Activated CD4-positive, alpha-beta memory T cell treated with anti-CD3 and anti-CD28 coated beads for 36 hours (primary cell): ENCODE results near the gene DCAF12. TPM values are rescaled to one million over a fixed set of nuclear protein-coding genes. Genes with fewer than 3 reads are reported as not detected.

Source experiments
- CTCF ChIA-PET: fragments of 350-600 bp; sonication (Branson Sonifier 250); formaldehyde crosslinking; loops from one replicate; lab custom pipeline; 2021; ENCODE audit warnings: antibody characterized with exemption, inconsistent platforms; lab: Charles Lee
- POLR2A ChIA-PET: fragments of 350-600 bp; sonication (Branson Sonifier 250); formaldehyde crosslinking; loops from one replicate; lab custom pipeline; 2021; ENCODE audit warnings: antibody characterized with exemption; lab: Charles Lee
- DNase-seq: peaks from one replicate; pipeline ENCODE4 v3.0.0-alpha.2; 2020
- H3K27ac Mint-ChIP-seq: one replicate; pipeline ENCODE4 v1.8.0; 2021; ENCODE audit warnings: mixed read lengths
- H3K27me3 Mint-ChIP-seq: one replicate; pipeline ENCODE4 v1.8.0; 2021; ENCODE audit warnings: mixed read lengths
- H3K36me3 Mint-ChIP-seq: one replicate; pipeline ENCODE4 v1.8.0; 2021; ENCODE audit warnings: mixed read lengths
- H3K4me1 Mint-ChIP-seq: one replicate; pipeline ENCODE4 v1.8.0; 2021; ENCODE audit warnings: low read depth, mixed read lengths
- H3K4me3 Mint-ChIP-seq: one replicate; pipeline ENCODE4 v1.8.0; 2021; ENCODE audit warnings: mild to moderate bottlenecking, mixed read lengths
- H3K9me3 Mint-ChIP-seq: one replicate; pipeline ENCODE4 v1.8.0; 2021; ENCODE audit warnings: mixed read lengths
- intact Hi-C: fragments of 100-400 bp; cut with micrococcal nuclease; formaldehyde crosslinking; loops from one replicate; pipeline ENCODE4 v1.15.1; 2023
- total RNA-seq, 2 experiments: library from RNA; stranded (reverse); gene quantifications; one replicate each; pipeline ENCODE4 v1.2.3, GENCODE V29; 2021

The DCAF12 gene
- 10 to 100 TPM; 32.5 to 35.4 TPM for total RNA-seq

DNA sequence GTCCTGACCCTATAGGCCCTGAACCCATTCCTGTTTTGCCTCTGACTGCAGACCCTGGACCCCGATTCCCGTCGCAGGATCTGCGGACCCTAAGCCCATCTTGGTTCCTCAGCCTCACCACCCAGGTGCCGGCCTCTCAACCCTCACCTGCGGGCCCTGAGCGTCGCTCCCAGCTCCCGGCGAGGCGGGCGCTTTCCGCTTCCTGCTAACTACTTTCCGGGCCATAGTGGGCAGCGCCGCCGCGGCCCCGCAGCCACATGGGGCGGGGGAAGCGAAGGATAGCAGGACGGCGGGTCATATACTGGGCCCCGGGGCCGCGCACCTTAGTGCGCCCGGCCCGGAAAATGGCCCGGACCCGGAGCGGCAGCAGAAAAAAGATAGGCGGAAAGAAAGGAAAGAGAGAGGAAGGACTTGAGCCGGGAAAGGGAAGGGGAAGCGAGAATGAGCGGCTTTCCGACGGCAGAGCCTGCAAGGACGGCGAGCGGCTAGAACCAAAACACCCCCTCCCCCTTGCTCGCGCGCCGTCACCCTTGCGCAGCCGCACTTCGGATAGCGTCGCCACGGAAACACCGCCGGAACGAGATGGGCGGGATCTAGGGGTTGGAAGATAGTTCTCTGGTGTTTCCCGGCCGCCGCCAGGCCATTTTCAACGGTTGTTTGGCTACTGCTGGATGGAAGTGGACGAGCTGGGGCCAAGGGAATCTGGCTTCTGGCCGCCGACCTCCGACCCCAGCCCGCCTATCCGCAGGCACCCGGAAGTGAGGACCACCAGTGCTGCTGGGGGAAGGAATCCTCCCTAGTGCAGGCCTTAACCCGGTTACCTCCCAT is at the start of gene DCAF12:
Gene DCAF12 (minus strand): TSS at position 492 of the 828 bp plus-strand sequence. CDS start 267 bp downstream, at position 225.
- DNase-seq = peak; percentile 94
- Mint-ChIP-seq H3K27ac (peak within 1 kb of the TSS; percentile 94), H3K36me3 (peaks cover 26% of the 10 kb centered on the region), H3K27me3 (no peaks in the 10 kb centered on the region), H3K4me1 (peaks cover 35% of the 10 kb centered on the region), H3K9me3 (no peaks in the 10 kb centered on the region), H3K4me3 (peak within 1 kb of the TSS; percentile 98)
- intact Hi-C loops = loop anchor here (1.0 to 5.0 kb wide), 6 partner anchors 53 to 309 kb away; partner anchors contain the start of genes KIF24, NUDT2, UBAP1 and UBE2R2
- POLR2A ChIA-PET = interaction anchor here (1.1 to 1.3 kb wide), 1 partner anchor 52 kb away, joined by 3 to 5 read pairs; the partner anchor contains the start of gene UBAP1
- CTCF ChIA-PET = interaction anchor here (0.6 to 1.5 kb wide), 4 partner anchors 114 to 347 kb away, joined by 3 read pairs; no protein-coding TSS in a partner anchor

- H3K4me3 Mint-ChIP-seq = no peak overlapping the region
- no peak overlapping the region for H3K27ac Mint-ChIP-seq
- no peak for DNase-seq
- H3K27me3 Mint-ChIP-seq = no peaks in the 10 kb centered on the region
- POLR2A ChIA-PET = no interaction called here
- intact Hi-C loops = no loop called here
- H3K36me3 Mint-ChIP-seq = peaks cover 5% of the 10 kb centered on the region
- peaks cover 15% of the 10 kb centered on the region for H3K4me1 Mint-ChIP-seq
- CTCF ChIA-PET = interaction anchor here (0.6 kb wide), 1 partner anchor 17 kb away, joined by 3 read pairs; no protein-coding TSS in a partner anchor
- no peaks in the 10 kb centered on the region for H3K9me3 Mint-ChIP-seq
Observed at GRCh38 chr9:34176089-34176488, 49.6 kb upstream of the DCAF12 start.

DNA sequence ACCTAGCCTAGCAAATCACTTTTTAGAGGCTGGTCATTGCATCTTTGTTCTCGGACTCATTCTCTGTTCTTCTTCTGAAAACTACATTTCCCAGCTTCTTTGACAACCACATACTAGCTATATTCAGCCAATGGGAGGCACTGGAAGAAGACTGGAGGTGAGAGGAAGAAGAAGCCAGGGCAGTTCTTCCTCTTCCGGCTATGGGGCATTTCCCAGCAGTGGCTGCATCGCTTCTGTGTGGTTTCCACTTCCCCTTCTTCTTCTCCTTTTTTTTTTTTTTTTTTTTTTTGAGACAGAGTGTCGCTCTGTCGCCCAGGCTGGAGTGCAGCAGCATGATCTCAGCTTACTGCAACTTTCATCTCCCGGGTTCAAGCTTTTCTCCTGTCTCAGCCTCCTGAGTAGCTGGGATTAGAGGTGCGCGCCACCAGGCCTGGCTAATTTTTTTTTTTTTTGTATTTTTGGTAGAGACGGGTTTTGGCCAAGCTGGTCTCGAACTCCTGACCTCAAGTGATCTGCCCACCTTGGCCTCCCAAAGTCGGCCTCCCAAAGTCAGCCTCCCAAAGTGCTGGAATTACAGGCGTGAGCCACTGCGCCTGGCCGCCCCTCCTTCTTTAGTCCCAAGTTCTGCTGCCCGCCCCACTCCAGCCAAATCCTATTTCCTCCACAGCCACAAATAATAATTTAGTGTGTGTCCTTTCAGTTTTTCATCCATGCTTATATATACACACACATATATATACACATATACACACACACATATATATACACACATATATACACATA is 45.4 kb upstream of the DCAF12 start:
- H3K36me3 Mint-ChIP-seq = no peaks in the 10 kb centered on the region
- intact Hi-C loops = no loop called here
- POLR2A ChIA-PET = interaction anchor here (0.7 kb wide), 1 partner anchor 120 kb away, joined by 3 read pairs; no protein-coding TSS in a partner anchor
- peak overlapping the region; percentile 51 for H3K27ac Mint-ChIP-seq
- H3K4me3 Mint-ChIP-seq = peak overlapping the region; percentile 26
- H3K4me1 Mint-ChIP-seq = peaks cover 7% of the 10 kb centered on the region
- no peaks in the 10 kb centered on the region for H3K27me3 Mint-ChIP-seq
- CTCF ChIA-PET = no interaction called here
- no peaks in the 10 kb centered on the region for H3K9me3 Mint-ChIP-seq
- peak; percentile 47 for DNase-seq

GRCh38 chr9:34170237-34170991 is 43.9 kb upstream of the DCAF12 start:
- H3K27ac Mint-ChIP-seq = no peak overlapping the region
- intact Hi-C loops = no loop called here

GRCh38 chr9:34169125-34169524 is 42.6 kb upstream of the DCAF12 start:
- Mint-ChIP-seq H3K4me1 (peaks cover 3% of the 10 kb centered on the region), H3K36me3 (no peaks in the 10 kb centered on the region), H3K27me3 (no peaks in the 10 kb centered on the region), H3K27ac (no peak overlapping the region), H3K4me3 (no peak overlapping the region), H3K9me3 (no peaks in the 10 kb centered on the region)
- ChIA-PET CTCF (no interaction called here), POLR2A (no interaction called here)
- intact Hi-C loops = no loop called here
- DNase-seq = no peak

More at GRCh38 chr9:34170237-34170991, 43.9 kb upstream of the DCAF12 start:
- Mint-ChIP-seq H3K27me3 (no peaks in the 10 kb centered on the region), H3K9me3 (no peaks in the 10 kb centered on the region), H3K4me3 (no peak overlapping the region), H3K4me1 (peaks cover 3% of the 10 kb centered on the region), H3K36me3 (no peaks in the 10 kb centered on the region)
- no peak for DNase-seq
- CTCF ChIA-PET = no interaction called here
- POLR2A ChIA-PET = no interaction called here

DNA sequence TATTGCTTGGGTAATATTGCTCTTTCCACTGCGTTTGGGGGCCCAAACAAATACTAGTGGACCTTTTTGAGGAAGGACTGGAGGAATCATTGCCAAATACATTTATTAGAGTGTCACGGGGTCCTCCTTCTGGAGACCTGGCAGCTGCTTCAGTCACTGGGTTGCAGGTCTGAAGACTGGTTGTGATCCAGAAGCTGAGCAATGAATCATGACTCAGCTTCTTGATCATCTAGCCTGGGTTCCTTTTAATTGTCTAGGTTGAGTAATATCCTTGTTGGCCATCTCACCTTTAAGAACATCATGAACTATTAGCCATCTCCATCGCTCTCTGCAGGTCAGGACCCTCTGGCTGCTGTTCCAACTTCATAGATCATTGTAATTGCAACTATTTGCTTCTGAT is 36.9 kb upstream of the DCAF12 start:
- no peak overlapping the region for H3K4me3 Mint-ChIP-seq

GRCh38 chr9:34158362-34158869 is 31.9 kb upstream of the DCAF12 start:
- no peak for DNase-seq
- no peak overlapping the region for H3K4me3 Mint-ChIP-seq
- intact Hi-C loops = no loop called here
- no peaks in the 10 kb centered on the region for H3K9me3 Mint-ChIP-seq
- ChIA-PET CTCF (no interaction called here), POLR2A (interaction anchor here (0.6 kb wide), 1 partner anchor 100 kb away, joined by 3 read pairs; no protein-coding TSS in a partner anchor)
- H3K4me1 Mint-ChIP-seq = no peaks in the 10 kb centered on the region
- no peak overlapping the region for H3K27ac Mint-ChIP-seq
- no peaks in the 10 kb centered on the region for H3K27me3 Mint-ChIP-seq
- no peaks in the 10 kb centered on the region for H3K36me3 Mint-ChIP-seq

More for the DNA sequence above, 36.9 kb upstream of the DCAF12 start:
- no peaks in the 10 kb centered on the region for H3K36me3 Mint-ChIP-seq
- intact Hi-C loops = no loop called here
- no peaks in the 10 kb centered on the region for H3K9me3 Mint-ChIP-seq
- H3K27me3 Mint-ChIP-seq = no peaks in the 10 kb centered on the region
- H3K4me1 Mint-ChIP-seq = no peaks in the 10 kb centered on the region
- no peak overlapping the region for H3K27ac Mint-ChIP-seq
- ChIA-PET POLR2A (no interaction called here), CTCF (interaction anchor here (1.5 kb wide), 1 partner anchor 89 kb away, joined by 3 read pairs; no protein-coding TSS in a partner anchor)
- DNase-seq = no peak

DNA sequence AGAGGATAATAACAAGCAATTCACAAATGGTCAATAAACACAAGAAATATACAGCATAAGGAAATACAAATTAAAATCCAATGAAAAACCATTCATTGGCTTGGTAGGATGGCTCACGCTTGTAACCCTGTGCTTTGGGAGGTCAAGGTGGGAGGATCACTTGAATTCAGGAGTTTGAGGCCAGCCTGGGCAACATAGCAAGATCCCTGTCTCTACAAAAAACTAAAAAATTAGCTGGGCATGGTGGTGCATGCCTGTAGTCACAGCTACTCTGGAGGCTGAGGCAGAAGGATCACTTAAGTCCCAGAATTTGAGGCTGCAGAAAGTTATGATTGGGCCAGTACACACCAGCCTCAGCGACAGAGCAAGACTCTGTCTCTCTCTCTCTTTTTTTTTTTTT is 31.4 kb upstream of the DCAF12 start:
- ChIA-PET POLR2A (no interaction called here), CTCF (no interaction called here)

GRCh38 chr9:34157318-34157717 is 30.8 kb upstream of the DCAF12 start:
- Mint-ChIP-seq H3K4me3 (no peak overlapping the region), H3K27ac (no peak overlapping the region), H3K27me3 (no peaks in the 10 kb centered on the region), H3K4me1 (no peaks in the 10 kb centered on the region), H3K9me3 (no peaks in the 10 kb centered on the region), H3K36me3 (no peaks in the 10 kb centered on the region)
- CTCF ChIA-PET = no interaction called here
- intact Hi-C loops = no loop called here
- no peak for DNase-seq
- POLR2A ChIA-PET = no interaction called here

More for the DNA sequence above, 31.4 kb upstream of the DCAF12 start:
- H3K4me3 Mint-ChIP-seq = no peak overlapping the region
- no peaks in the 10 kb centered on the region for H3K9me3 Mint-ChIP-seq
- H3K27ac Mint-ChIP-seq = no peak overlapping the region
- no peak for DNase-seq
- no peaks in the 10 kb centered on the region for H3K4me1 Mint-ChIP-seq
- no peaks in the 10 kb centered on the region for H3K36me3 Mint-ChIP-seq
- intact Hi-C loops = no loop called here
- no peaks in the 10 kb centered on the region for H3K27me3 Mint-ChIP-seq

GRCh38 chr9:34154057-34154456 is 27.6 kb upstream of the DCAF12 start:
- no peaks in the 10 kb centered on the region for H3K4me1 Mint-ChIP-seq
- CTCF ChIA-PET = no interaction called here
- no peak overlapping the region for H3K27ac Mint-ChIP-seq
- H3K9me3 Mint-ChIP-seq = no peaks in the 10 kb centered on the region
- no peak for DNase-seq
- intact Hi-C loops = no loop called here
- no peak overlapping the region for H3K4me3 Mint-ChIP-seq
- H3K36me3 Mint-ChIP-seq = no peaks in the 10 kb centered on the region
- POLR2A ChIA-PET = no interaction called here
- H3K27me3 Mint-ChIP-seq = no peaks in the 10 kb centered on the region

DNA sequence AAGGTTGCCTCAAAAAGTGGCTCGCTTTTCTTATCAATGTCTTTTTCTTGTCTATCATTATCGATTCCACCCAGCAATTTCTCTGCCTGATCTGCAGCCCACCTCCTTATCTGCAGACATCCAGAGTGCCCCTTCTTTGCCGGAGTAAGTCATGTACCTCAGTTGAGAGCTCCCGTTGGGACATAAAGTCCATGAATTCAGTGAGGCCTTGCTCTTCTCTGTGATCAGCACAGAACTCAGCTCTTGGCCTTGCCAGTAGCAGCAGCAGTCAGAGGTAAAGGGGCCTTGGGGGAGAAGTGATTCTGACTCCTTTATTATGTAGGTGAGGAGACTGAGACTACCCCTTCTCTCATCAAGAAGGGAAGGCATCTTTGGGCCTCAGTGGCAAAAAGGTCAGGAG is 24.9 kb upstream of the DCAF12 start:
- Mint-ChIP-seq H3K9me3 (no peaks in the 10 kb centered on the region), H3K4me1 (no peaks in the 10 kb centered on the region), H3K4me3 (no peak overlapping the region), H3K27me3 (no peaks in the 10 kb centered on the region), H3K36me3 (no peaks in the 10 kb centered on the region), H3K27ac (no peak overlapping the region)
- ChIA-PET POLR2A (no interaction called here), CTCF (interaction anchor here (1.0 kb wide), 1 partner anchor 101 kb away, joined by 3 read pairs; no protein-coding TSS in a partner anchor)
- no peak for DNase-seq
- intact Hi-C loops = no loop called here
